GM12864 (cell line): ENCODE measurements around the gene JAKMIP2.
A peak's percentile ranks its signal among the peaks of the same experiment; 100 is the strongest.
"Not testable (repeated sequence)": the region's sequence is repeated elsewhere in the genome, so short reads cannot be mapped to it uniquely, and the experiment has no call there.

Source experiments
- DNase-seq: peaks from one replicate; pipeline ENCODE4 v3.0.0-alpha.2; 2011; ENCODE audit warnings: low read depth
- H3K4me3 ChIP-seq: 2 replicates; pipeline ENCODE4 v1.5.1; 2011; ENCODE audit warnings: mild to moderate bottlenecking, low read depth, low read length, control low read depth
- CTCF ChIP-seq: IDR thresholded peaks from 2 replicates; pipeline ENCODE4 v1.5.1; 2011; ENCODE audit warnings: low read depth, mild to moderate bottlenecking, moderate library complexity, low read length, control low read depth, inconsistent platforms; ENCODE audit errors: missing control alignments

Gene JAKMIP2

GRCh38 chr5:147601652-147602051 lies 180.9 kb downstream of the JAKMIP2 start:
- DNase-seq = no peak
- TF ChIP-seq CTCF = no peak
- no peak overlapping the region for H3K4me3 ChIP-seq

- TF ChIP-seq CTCF = no peak
These were observed 191.4 kb downstream of the JAKMIP2 start for GRCh38 chr5:147591120-147591519.

GRCh38 chr5:147590096-147590495 lies 192.4 kb downstream of the JAKMIP2 start:
- DNase-seq = no peak
- no peak for TF ChIP-seq CTCF
- H3K4me3 ChIP-seq = no peak overlapping the region

More at GRCh38 chr5:147591120-147591519, 191.4 kb downstream of the JAKMIP2 start:
- no peak for DNase-seq
- H3K4me3 ChIP-seq = no peak overlapping the region

- no peak for DNase-seq
- TF ChIP-seq CTCF = no peak
- no peak overlapping the region for H3K4me3 ChIP-seq
These were observed 195.7 kb downstream of the JAKMIP2 start for GRCh38 chr5:147586832-147587231.

- no peak overlapping the region for H3K4me3 ChIP-seq
- no peak for DNase-seq
- no peak for TF ChIP-seq CTCF
These were observed 196.3 kb downstream of the JAKMIP2 start for GRCh38 chr5:147586221-147586620.

GRCh38 chr5:147582272-147582671 lies 200.3 kb downstream of the JAKMIP2 start:
- DNase-seq, H3K4me3 ChIP-seq: not testable (repeated sequence)

- DNase-seq, H3K4me3 ChIP-seq: not testable (repeated sequence)
These were observed 202.1 kb downstream of the JAKMIP2 start for GRCh38 chr5:147580418-147580817.

- no peak for DNase-seq
- H3K4me3 ChIP-seq = no peak overlapping the region
These were observed 204.1 kb downstream of the JAKMIP2 start for GRCh38 chr5:147578228-147579024.

More at GRCh38 chr5:147578228-147579024, 204.1 kb downstream of the JAKMIP2 start:
- TF ChIP-seq CTCF = peak; percentile 24
